ENCODE results near the gene BUD13. TPM values are rescaled to one million over a fixed set of nuclear protein-coding genes. Genes with fewer than 3 reads are reported as not detected.

BUD13 gene
- total RNA-seq, 5 donors from 2014 or later (not counting 1 experiment from before 2014, with no cell fraction given) = 9.8 to 23.0 (median 20.5) TPM

GRCh38 chr11:116776522-116776984 lies 3.8 kb upstream of the BUD13 start:
- ATAC-seq (replicated peaks in 1 of 4) = no peak
- no peak for DNase-seq
- Histone ChIP-seq H3K36me3 (ENCODE audit: control insufficient read depth in 2 of 2, extremely low read depth in 1 of 2, insufficient read depth in 1 of 2, low read length in 1 of 2) (peaks cover 2 to 46% of the 10 kb centered on the region in 2 donors), H3K9me3 (no peaks in the 10 kb centered on the region), H3K27ac (ENCODE audit: low read length) (no peak overlapping the region), H3K4me1 (ENCODE audit: control insufficient read depth in 1 of 2, extremely low read depth in 1 of 2, insufficient read depth in 2 of 2, low read length in 2 of 2) (peaks cover 11 to 15% of the 10 kb centered on the region in 2 experiments), H3K27me3 (replicated peaks in 1 of 2; ENCODE audit: control insufficient read depth in 2 of 2, extremely low read depth in 1 of 2, insufficient read depth in 2 of 2, low read length in 1 of 2) (no peaks in the 10 kb centered on the region), H3K4me3 (ENCODE audit: control insufficient read depth in 1 of 2, extremely low read depth in 1 of 2, low read length in 1 of 2) (no peak overlapping the region)
- H3K27ac Mint-ChIP-seq = peak overlapping the region in 1 of 2 donors; percentile 24
- H3K4me3 Mint-ChIP-seq = no peak overlapping the region
- peaks cover 43% of the 10 kb centered on the region for H3K36me3 Mint-ChIP-seq
- H3K27me3 Mint-ChIP-seq = no peaks in the 10 kb centered on the region
- H3K4me1 Mint-ChIP-seq = peaks cover 24 to 28% (median 28%) of the 10 kb centered on the region in 3 donors
- CTCF ChIA-PET = interaction anchor here in 1 of 2 donors (1.3 kb wide), 1 partner anchor 14 kb away, joined by 10 read pairs; no protein-coding TSS in a partner anchor
- POLR2A ChIA-PET = interaction anchor here in 1 of 2 donors (2.0 kb wide), 1 partner anchor 10 kb away, joined by 8 read pairs; the partner anchor contains the start of gene ZPR1
- H3K9me3 Mint-ChIP-seq = no peaks in the 10 kb centered on the region

- H3K4me3 Mint-ChIP-seq = no peak overlapping the region
Observed at GRCh38 chr11:116775975-116776374, 3.2 kb upstream of the BUD13 start.

GRCh38 chr11:116774661-116775060 lies 1.9 kb upstream of the BUD13 start:
- Mint-ChIP-seq H3K9me3 (no peaks in the 10 kb centered on the region), H3K27ac (peak overlapping the region in 1 of 2 donors; percentile 34), H3K36me3 (peaks cover 34% of the 10 kb centered on the region), H3K4me3 (no peak overlapping the region), H3K27me3 (no peaks in the 10 kb centered on the region), H3K4me1 (peaks cover 25 to 34% (median 32%) of the 10 kb centered on the region in 3 donors)
- Histone ChIP-seq H3K4me1 (ENCODE audit: control insufficient read depth in 1 of 2, extremely low read depth in 1 of 2, insufficient read depth in 2 of 2, low read length in 2 of 2) (peaks cover 18 to 23% of the 10 kb centered on the region in 2 experiments), H3K27ac (ENCODE audit: low read length) (no peak overlapping the region), H3K36me3 (ENCODE audit: control insufficient read depth in 2 of 2, extremely low read depth in 1 of 2, insufficient read depth in 1 of 2, low read length in 1 of 2) (peaks cover 2 to 29% of the 10 kb centered on the region in 2 donors), H3K4me3 (ENCODE audit: control insufficient read depth in 1 of 2, extremely low read depth in 1 of 2, low read length in 1 of 2) (no peak overlapping the region), H3K27me3 (replicated peaks in 1 of 2; ENCODE audit: control insufficient read depth in 2 of 2, extremely low read depth in 1 of 2, insufficient read depth in 2 of 2, low read length in 1 of 2) (no peaks in the 10 kb centered on the region), H3K9me3 (no peaks in the 10 kb centered on the region)
- POLR2A ChIA-PET = interaction anchor here in 1 of 2 donors (1.5 to 2.0 kb wide), 2 partner anchors 12 to 13 kb away, joined by 6 to 8 read pairs; partner anchors contain the start of gene ZPR1
- WGBS (ENCODE audit: insufficient coverage) = 100% methylated on average over 3 of the region's 5 CpGs
- DNase-seq = no peak
- CTCF ChIA-PET = interaction anchor here in 1 of 2 donors (0.7 kb wide), 1 partner anchor 354 kb away, joined by 5 read pairs; no protein-coding TSS in a partner anchor
- ATAC-seq (replicated peaks in 1 of 4) = no peak

More at GRCh38 chr11:116775975-116776374, 3.2 kb upstream of the BUD13 start:
- no peak overlapping the region for H3K27ac ChIP-seq (ENCODE audit: low read length)
- H3K4me1 ChIP-seq (ENCODE audit: control insufficient read depth in 1 of 2, extremely low read depth in 1 of 2, insufficient read depth in 2 of 2, low read length in 2 of 2) = peaks cover 16 to 18% of the 10 kb centered on the region in 2 experiments
- Mint-ChIP-seq H3K27me3 (no peaks in the 10 kb centered on the region), H3K4me1 (peaks cover 24 to 28% (median 27%) of the 10 kb centered on the region in 3 donors), H3K36me3 (peaks cover 37% of the 10 kb centered on the region), H3K27ac (peak overlapping the region in 1 of 2 donors; percentile 54), H3K9me3 (no peaks in the 10 kb centered on the region)
- ChIA-PET POLR2A (interaction anchor here in 1 of 2 donors (2.0 kb wide), 1 partner anchor 11 kb away, joined by 8 read pairs; the partner anchor contains the start of gene ZPR1), CTCF (no interaction called here)
- no peaks in the 10 kb centered on the region for H3K9me3 ChIP-seq
- DNase-seq (no peak), ATAC-seq (replicated peaks in 1 of 4) (no peak)
- H3K27me3 ChIP-seq (replicated peaks in 1 of 2; ENCODE audit: control insufficient read depth in 2 of 2, extremely low read depth in 1 of 2, insufficient read depth in 2 of 2, low read length in 1 of 2) = no peaks in the 10 kb centered on the region
- peaks cover 2 to 41% of the 10 kb centered on the region in 2 donors for H3K36me3 ChIP-seq (ENCODE audit: control insufficient read depth in 2 of 2, extremely low read depth in 1 of 2, insufficient read depth in 1 of 2, low read length in 1 of 2)
- H3K4me3 ChIP-seq (ENCODE audit: control insufficient read depth in 1 of 2, extremely low read depth in 1 of 2, low read length in 1 of 2) = no peak overlapping the region
- 91% methylated on average over 4 of the region's 5 CpGs for WGBS (ENCODE audit: insufficient coverage)

- Mint-ChIP-seq H3K4me1 (peaks cover 32 to 39% (median 39%) of the 10 kb centered on the region in 3 donors), H3K4me3 (peak overlapping the region; percentile 91 to 99 (median 98)), H3K9me3 (no peaks in the 10 kb centered on the region), H3K27ac (peak overlapping the region; percentile 98 to 99), H3K27me3 (no peaks in the 10 kb centered on the region), H3K36me3 (peaks cover 29% of the 10 kb centered on the region)
- H3K27ac ChIP-seq (ENCODE audit: low read length) = peak overlapping the region; percentile 85
- H3K4me3 ChIP-seq (ENCODE audit: control insufficient read depth in 1 of 2, extremely low read depth in 1 of 2, low read length in 1 of 2) = peak overlapping the region; percentile 60 to 99
- ChIA-PET CTCF (interaction anchor here (0.6 to 3.2 kb wide), 3 partner anchors 13 to 63 kb away, joined by 3 to 11 read pairs (median 4); partner anchors contain the start of gene APOA5 (in 1 of the 2)), POLR2A (interaction anchor here (0.6 to 1.6 kb wide), 6 partner anchors 11 to 458 kb away, joined by 3 to 11 read pairs (median 3); partner anchors contain the start of gene ZPR1 (in 1 of the 2))
- DNase-seq (no peak), ATAC-seq (replicated peaks in 1 of 4) (peak in 2 of 4 experiments; percentile 45 to 47)
- H3K9me3 ChIP-seq = no peaks in the 10 kb centered on the region
- H3K36me3 ChIP-seq (ENCODE audit: control insufficient read depth in 2 of 2, extremely low read depth in 1 of 2, insufficient read depth in 1 of 2, low read length in 1 of 2) = peaks cover 2 to 24% of the 10 kb centered on the region in 2 donors
- 1% methylated on average over 12 of the region's 25 CpGs for WGBS (ENCODE audit: insufficient coverage)
- no peaks in the 10 kb centered on the region for H3K27me3 ChIP-seq (replicated peaks in 1 of 2; ENCODE audit: control insufficient read depth in 2 of 2, extremely low read depth in 1 of 2, insufficient read depth in 2 of 2, low read length in 1 of 2)
- H3K4me1 ChIP-seq (ENCODE audit: control insufficient read depth in 1 of 2, extremely low read depth in 1 of 2, insufficient read depth in 2 of 2, low read length in 2 of 2) = peaks cover 18 to 23% of the 10 kb centered on the region in 2 experiments
Observed at GRCh38 chr11:116773203-116774097, 663 bp upstream of the BUD13 start.

GRCh38 chr11:116771935-116772334 lies 852 bp downstream of the BUD13 start:
- ChIA-PET CTCF (interaction anchor here in 1 of 2 donors (0.6 to 3.2 kb wide), 4 partner anchors 16 to 359 kb away, joined by 3 to 11 read pairs (median 3); partner anchors contain the start of genes APOA5 and ZPR1), POLR2A (interaction anchor here in 1 of 2 donors (0.6 to 1.6 kb wide), 2 partner anchors 12 to 15 kb away, joined by 3 to 11 read pairs; partner anchors contain the start of gene ZPR1)
- WGBS (ENCODE audit: insufficient coverage) = 9% methylated on average over 1 of the region's 2 CpGs
- ATAC-seq (replicated peaks in 1 of 4) = no peak
- H3K36me3 Mint-ChIP-seq = peaks cover 18% of the 10 kb centered on the region
- Histone ChIP-seq H3K27ac (ENCODE audit: low read length) (peak overlapping the region; percentile 85), H3K4me1 (ENCODE audit: control insufficient read depth in 1 of 2, extremely low read depth in 1 of 2, insufficient read depth in 2 of 2, low read length in 2 of 2) (peaks cover 18 to 23% of the 10 kb centered on the region in 2 experiments), H3K36me3 (ENCODE audit: control insufficient read depth in 2 of 2, extremely low read depth in 1 of 2, insufficient read depth in 1 of 2, low read length in 1 of 2) (peaks cover 2 to 12% of the 10 kb centered on the region in 2 donors), H3K27me3 (replicated peaks in 1 of 2; ENCODE audit: control insufficient read depth in 2 of 2, extremely low read depth in 1 of 2, insufficient read depth in 2 of 2, low read length in 1 of 2) (no peaks in the 10 kb centered on the region), H3K9me3 (no peaks in the 10 kb centered on the region), H3K4me3 (ENCODE audit: control insufficient read depth in 1 of 2, extremely low read depth in 1 of 2, low read length in 1 of 2) (peak overlapping the region; percentile 66 to 99)
- H3K9me3 Mint-ChIP-seq = no peaks in the 10 kb centered on the region
- peak overlapping the region; percentile 91 to 99 (median 98) for H3K4me3 Mint-ChIP-seq
- H3K27me3 Mint-ChIP-seq = no peaks in the 10 kb centered on the region
- no peak for DNase-seq
- peak overlapping the region; percentile 98 to 99 for H3K27ac Mint-ChIP-seq
- peaks cover 32 to 39% (median 39%) of the 10 kb centered on the region in 3 donors for H3K4me1 Mint-ChIP-seq

GRCh38 chr11:116762132-116762531 lies 10.7 kb downstream of the BUD13 start:
- Mint-ChIP-seq H3K27ac (no peak overlapping the region), H3K9me3 (no peaks in the 10 kb centered on the region), H3K4me3 (no peak overlapping the region), H3K4me1 (peaks cover 4 to 10% (median 9%) of the 10 kb centered on the region in 3 donors), H3K36me3 (peaks cover 59% of the 10 kb centered on the region), H3K27me3 (no peaks in the 10 kb centered on the region)
- POLR2A ChIA-PET = no interaction called here
- no peaks in the 10 kb centered on the region for H3K4me1 ChIP-seq (ENCODE audit: control insufficient read depth in 1 of 2, extremely low read depth in 1 of 2, insufficient read depth in 2 of 2, low read length in 2 of 2)
- no peaks in the 10 kb centered on the region for H3K9me3 ChIP-seq
- CTCF ChIA-PET = no interaction called here
- DNase-seq (no peak), ATAC-seq (replicated peaks in 1 of 4) (no peak)
- no peak overlapping the region for H3K27ac ChIP-seq (ENCODE audit: low read length)
- no peaks in the 10 kb centered on the region for H3K27me3 ChIP-seq (replicated peaks in 1 of 2; ENCODE audit: control insufficient read depth in 2 of 2, extremely low read depth in 1 of 2, insufficient read depth in 2 of 2, low read length in 1 of 2)
- H3K4me3 ChIP-seq (ENCODE audit: control insufficient read depth in 1 of 2, extremely low read depth in 1 of 2, low read length in 1 of 2) = no peak overlapping the region
- peaks cover 14 to 77% of the 10 kb centered on the region in 2 donors for H3K36me3 ChIP-seq (ENCODE audit: control insufficient read depth in 2 of 2, extremely low read depth in 1 of 2, insufficient read depth in 1 of 2, low read length in 1 of 2)
- WGBS (ENCODE audit: insufficient coverage) = no CpG with 5 or more reads among the region's 2 CpGs
